Liver (tissue), 9 donors: ENCODE results near the gene GLIS1. TPM values are rescaled to one million over a fixed set of nuclear protein-coding genes. Genes with fewer than 3 reads are reported as not detected.

ENCODE experiments used
- DNase-seq: peaks from one replicate; pipeline ENCODE4 v3.0.0-alpha.2; 2017; ENCODE audit warnings: low spot score
- H3K27ac ChIP-seq, 2 donors: one replicate each; pipeline ENCODE4 v1.7.0; 2013; ENCODE audit warnings: inconsistent platforms in 2 of 2, low read length in 2 of 2, control low read depth in 1 of 2, low read depth in 1 of 2, mild to moderate bottlenecking in 1 of 2
- H3K27me3 ChIP-seq, 4 donors: one replicate each; pipeline versions ENCODE4 v1.6.1 to v1.7.0; 2013; ENCODE audit warnings: low read length in 3 of 4, inconsistent platforms in 1 of 4, mild to moderate bottlenecking in 1 of 4, moderate library complexity in 1 of 4; ENCODE audit not compliant: control insufficient read depth in 4 of 4, insufficient read depth in 4 of 4
- H3K36me3 ChIP-seq, 4 donors: one replicate each; pipeline versions ENCODE4 v1.6.1 to v1.7.0; 2013; ENCODE audit warnings: low read length in 3 of 4, mild to moderate bottlenecking in 3 of 4, low read depth in 1 of 4, moderate library complexity in 1 of 4; ENCODE audit not compliant: control insufficient read depth in 4 of 4, insufficient read depth in 3 of 4
- H3K4me1 ChIP-seq, 4 donors: one replicate each; pipeline versions ENCODE4 v1.6.1 to v1.7.0; 2013; ENCODE audit warnings: low read length in 3 of 4, mild to moderate bottlenecking in 3 of 4, moderate library complexity in 1 of 4; ENCODE audit not compliant: control insufficient read depth in 4 of 4, insufficient read depth in 4 of 4
- H3K4me3 ChIP-seq, 3 donors: one replicate each; pipeline versions ENCODE4 v1.6.1 to v1.7.0; 2013; ENCODE audit warnings: low read length in 3 of 3, control low read depth in 1 of 3, low read depth in 1 of 3, mild to moderate bottlenecking in 1 of 3
- H3K9ac ChIP-seq, 2 donors: one replicate each; pipeline ENCODE4 v1.7.0; 2013; ENCODE audit warnings: low read length in 2 of 2, mild to moderate bottlenecking in 2 of 2, moderate library complexity in 2 of 2, control low read depth in 1 of 2, low read depth in 1 of 2
- H3K9me3 ChIP-seq, 4 donors: one replicate each; pipeline versions ENCODE4 v1.6.1 to v1.7.0; 2013; ENCODE audit warnings: low read length in 3 of 4; ENCODE audit not compliant: control insufficient read depth in 4 of 4
- CTCF ChIP-seq: fragments of 150-350 bp; IDR thresholded peaks from 2 replicates; pipeline ENCODE4 v1.5.1; 2017; ENCODE audit warnings: improper control_type of control experiment, low read depth, low read length; ENCODE audit not compliant: missing input control
- EGR1 ChIP-seq, 2 donors: IDR thresholded peaks; 2 replicates each; pipeline ENCODE4 v1.6.1; 2016 to 2018; ENCODE audit warnings: antibody characterized with exemption in 2 of 2, low read depth in 2 of 2
- FOXA1 ChIP-seq: IDR thresholded peaks from 2 replicates; pipeline ENCODE4 v1.6.1; 2016; ENCODE audit warnings: antibody characterized with exemption
- FOXA2 ChIP-seq: IDR thresholded peaks from 2 replicates; pipeline ENCODE4 v1.6.1; 2016; ENCODE audit warnings: antibody characterized with exemption
- GABPA ChIP-seq, 2 donors: IDR thresholded peaks in 1 of 2; conservative IDR thresholded peaks in 1 of 2; 2 replicates each; pipeline ENCODE4 v1.6.1; 2016; ENCODE audit warnings: antibody characterized with exemption in 2 of 2, mild to moderate bottlenecking in 1 of 2, moderate library complexity in 1 of 2
- HNF4G ChIP-seq: IDR thresholded peaks from 2 replicates; pipeline ENCODE4 v1.6.1; 2016; ENCODE audit warnings: antibody characterized with exemption
- JUND ChIP-seq, 2 donors: IDR thresholded peaks; 2 replicates each; pipeline ENCODE4 v1.6.1; 2016; ENCODE audit warnings: antibody characterized with exemption in 2 of 2
- NR2F2 ChIP-seq: IDR thresholded peaks from 2 replicates; pipeline ENCODE4 v1.6.1; 2016; ENCODE audit warnings: antibody characterized with exemption
- RAD21 ChIP-seq, 2 donors: IDR thresholded peaks; 2 replicates each; pipeline ENCODE4 v1.6.1; 2016; ENCODE audit warnings: antibody characterized with exemption in 2 of 2, mild to moderate bottlenecking in 2 of 2
- REST ChIP-seq: IDR thresholded peaks from 2 replicates; pipeline ENCODE4 v1.6.1; 2016; ENCODE audit warnings: antibody characterized with exemption, mild to moderate bottlenecking
- RXRA ChIP-seq, 2 donors: IDR thresholded peaks; 2 replicates each; pipeline ENCODE4 v1.6.1; 2017 to 2018; ENCODE audit warnings: antibody characterized with exemption in 2 of 2, mild to moderate bottlenecking in 1 of 2
- SP1 ChIP-seq: IDR thresholded peaks from 2 replicates; pipeline ENCODE4 v1.6.1; 2018; ENCODE audit warnings: antibody characterized with exemption, mild to moderate bottlenecking
- whole genome bisulfite sequencing: extraction: QIAGEN DNeasy Blood & Tissue Kit; methylation state at CpG from one replicate; pipeline ENCODE4 v1.1.7; 2013; 5-methylcytosine and 5-hydroxymethylcytosine counted together
- polyA plus RNA-seq, 2 donors: library from polyadenylated mRNA; stranded (reverse) in 1 of 2; unstranded in 1 of 2; fragments of 200-250 nt in 1 of 2; fragments of >200 nt in 1 of 2; fragmentation: Nextera tagmentation in 1 of 2; extraction: Ambion mirVana in 1 of 2; gene quantifications; one replicate each; pipeline versions ENCODE4 v1.2.1 to v1.2.3, GENCODE V29; 2013 to 2015
- total RNA-seq, 2 donors: library from RNA; depleted of rRNA; stranded (reverse); fragments of >200 nt; gene quantifications; one replicate each; pipeline ENCODE4 v1.2.3, GENCODE V29; 2014
- donor health status: healthy.
- donor health status: healthy.
- donor health status: healthy.
- donor health status: healthy.
- donor health status: healthy.

Gene GLIS1
- total and polyA plus RNA-seq, 4 donors: under 0.01 to 0.05 TPM; not detected in 2

GRCh38 chr1:53595906-53596305 lies 143.1 kb downstream of the GLIS1 start (continued):
- no peak for TF ChIP-seq GABPA (IDR thresholded peaks at IDR 0.05 in 1 of 2, conservative IDR thresholded peaks at IDR 0.05 in 1 of 2)
- TF ChIP-seq NR2F2: no peak
- no peak for TF ChIP-seq JUND (IDR thresholded peaks at IDR 0.05)
- no peak for TF ChIP-seq SP1

GRCh38 chr1:53594391-53595180 lies 144.4 kb downstream of the GLIS1 start:
- TF ChIP-seq RXRA (IDR thresholded peaks at IDR 0.05) (no peak), REST (no peak), FOXA1 (no peak), SP1 (no peak), GABPA (IDR thresholded peaks at IDR 0.05 in 1 of 2, conservative IDR thresholded peaks at IDR 0.05 in 1 of 2) (no peak), EGR1 (IDR thresholded peaks at IDR 0.05; ENCODE audit: low read depth in 2 of 2) (no peak), HNF4G (no peak)
- Histone ChIP-seq H3K4me1 (no peaks in the 10 kb centered on the region), H3K9ac (no peak overlapping the region), H3K36me3 (no peaks in the 10 kb centered on the region), H3K27me3 (peaks cover 0 to 2% (median 0%) of the 10 kb centered on the region in 4 donors), H3K27ac (no peak overlapping the region), H3K4me3 (no peak overlapping the region), H3K9me3 (no peaks in the 10 kb centered on the region)
- DNase-seq: no peak
- WGBS: 90% methylated on average over 31 of the region's 31 CpGs

- no peaks in the 10 kb centered on the region for H3K4me1 ChIP-seq
- TF ChIP-seq RAD21 (IDR thresholded peaks at IDR 0.05) (peak in 1 of 2 donors; percentile 14), SP1 (no peak), FOXA2 (no peak), CTCF (peak; percentile 10)
- H3K9me3 ChIP-seq: no peaks in the 10 kb centered on the region
- DNase-seq: no peak
- H3K9ac ChIP-seq: no peak overlapping the region
- H3K27ac ChIP-seq: no peak overlapping the region
- no peak overlapping the region for H3K4me3 ChIP-seq
- H3K36me3 ChIP-seq: no peaks in the 10 kb centered on the region
- peaks cover 0 to 2% (median 0%) of the 10 kb centered on the region in 4 donors for H3K27me3 ChIP-seq
- 65% methylated on average over 27 of the region's 27 CpGs for WGBS
Observed at GRCh38 chr1:53593758-53594380, 145.1 kb downstream of the GLIS1 start.
